HuH-7.5 (cell line): ENCODE data around the gene PRTFDC1.

Source experiments
- DNase-seq: peaks from one replicate; pipeline ENCODE4 v3.0.0; 2011; ENCODE audit warnings: low spot score

The PRTFDC1 gene

DNA sequence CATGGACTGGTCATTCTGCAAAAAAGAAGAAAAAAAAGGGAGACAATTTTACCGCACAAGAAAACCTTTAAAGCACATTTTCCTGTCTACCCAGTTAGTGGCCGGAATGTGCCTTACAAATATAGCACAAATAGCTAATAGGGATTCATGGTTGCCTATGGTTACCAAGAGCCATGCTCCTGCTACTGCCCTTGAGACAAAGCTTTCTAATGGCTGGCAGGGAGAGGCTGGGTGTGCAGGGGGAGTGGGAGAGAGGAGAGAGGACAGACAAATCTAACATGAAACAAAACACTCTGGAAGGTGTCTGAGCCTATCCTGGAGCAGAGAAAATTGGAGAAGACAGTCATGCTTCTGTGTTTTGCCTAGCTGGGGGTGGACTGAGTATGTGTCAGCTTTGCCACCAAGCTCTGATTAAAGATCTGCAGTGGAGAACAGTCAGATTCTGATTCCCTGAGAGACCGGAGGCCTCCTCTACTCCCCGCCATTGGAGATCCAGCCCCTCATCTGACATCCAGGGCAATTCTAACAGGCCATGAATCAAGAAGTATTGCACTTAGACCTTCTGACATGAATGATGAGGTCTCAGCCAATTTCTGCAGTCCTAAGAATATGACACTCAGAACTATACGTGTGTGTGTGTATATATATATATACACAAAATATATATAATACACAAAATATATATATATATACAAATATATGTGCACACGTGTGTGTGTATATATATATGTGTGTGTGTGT is 80.2 kb downstream of the PRTFDC1 start:
- DNase-seq: no peak

DNA sequence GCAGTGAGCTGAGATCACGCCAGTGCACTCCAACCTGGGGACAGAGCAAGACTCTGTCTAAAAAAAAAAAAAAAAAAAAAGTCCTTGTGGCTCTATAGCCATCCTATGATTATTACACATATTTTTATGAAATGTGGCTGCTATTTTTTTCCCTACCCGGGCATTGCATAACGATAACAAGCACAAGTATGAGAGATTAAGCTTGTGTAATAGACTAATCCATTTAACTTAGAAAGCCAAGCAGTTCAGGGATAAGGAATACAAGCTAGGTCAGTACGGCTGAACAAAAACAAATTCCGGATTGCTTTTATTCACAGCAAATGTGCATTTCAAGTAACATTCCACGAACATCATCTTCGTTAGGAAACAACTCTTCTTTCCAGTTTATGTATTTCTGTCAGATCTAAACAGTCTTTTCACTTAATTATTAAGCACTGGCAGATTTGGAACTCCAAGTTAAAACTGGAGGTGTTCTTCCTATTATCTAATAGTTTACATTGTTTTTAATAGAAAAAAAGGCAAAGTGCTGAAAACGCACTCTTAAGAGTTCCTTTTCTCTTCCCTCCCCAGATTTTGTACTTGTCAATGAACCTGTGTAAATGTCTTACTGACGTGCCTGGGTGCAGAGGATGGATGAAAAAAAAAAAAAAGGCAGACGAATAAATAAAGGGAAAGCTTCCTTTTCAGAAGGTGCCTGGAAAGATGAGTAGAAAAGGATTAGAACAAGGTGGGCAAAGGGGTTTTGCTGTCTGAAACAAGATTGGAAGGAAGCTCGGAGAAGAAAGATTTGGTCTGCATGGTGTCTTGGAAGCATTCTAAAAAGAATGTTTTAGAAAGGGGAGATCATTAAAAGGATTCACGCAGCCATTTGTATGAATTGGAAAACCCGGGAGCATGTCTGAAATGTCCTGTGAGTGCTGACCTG is 81.1 kb downstream of the PRTFDC1 start:
- no peak for DNase-seq

DNA sequence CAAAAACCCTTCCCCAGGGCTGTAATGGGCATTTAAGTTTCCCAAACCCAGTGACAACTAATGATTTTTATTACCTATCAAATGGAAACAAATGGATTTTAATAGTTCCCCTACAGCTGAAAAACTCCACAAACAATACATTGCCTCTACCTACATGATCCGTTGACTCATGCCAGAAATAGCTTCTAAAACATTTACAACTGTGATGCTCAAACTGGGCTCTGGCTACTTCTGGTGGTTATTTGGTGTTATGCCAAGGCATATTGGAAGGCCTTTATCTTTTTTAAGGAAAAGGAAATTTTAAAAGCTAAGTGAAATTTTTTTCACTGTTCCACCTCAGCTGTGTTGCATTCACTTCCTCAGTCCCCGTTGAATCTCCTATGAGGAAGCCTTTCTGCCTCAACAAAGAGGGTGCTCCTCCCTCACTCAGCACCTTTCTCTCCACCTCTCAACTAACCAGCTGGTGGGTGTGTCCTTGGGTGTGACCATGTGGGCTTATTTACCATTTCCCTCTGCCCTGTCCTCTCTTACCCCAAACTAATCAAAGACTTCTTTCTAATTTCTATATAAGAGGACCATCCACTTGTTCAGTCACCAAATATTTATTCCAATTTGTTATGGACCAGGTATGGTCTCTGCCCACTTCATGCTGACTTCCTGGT is 82.9 kb downstream of the PRTFDC1 start:
- no peak for DNase-seq

DNA sequence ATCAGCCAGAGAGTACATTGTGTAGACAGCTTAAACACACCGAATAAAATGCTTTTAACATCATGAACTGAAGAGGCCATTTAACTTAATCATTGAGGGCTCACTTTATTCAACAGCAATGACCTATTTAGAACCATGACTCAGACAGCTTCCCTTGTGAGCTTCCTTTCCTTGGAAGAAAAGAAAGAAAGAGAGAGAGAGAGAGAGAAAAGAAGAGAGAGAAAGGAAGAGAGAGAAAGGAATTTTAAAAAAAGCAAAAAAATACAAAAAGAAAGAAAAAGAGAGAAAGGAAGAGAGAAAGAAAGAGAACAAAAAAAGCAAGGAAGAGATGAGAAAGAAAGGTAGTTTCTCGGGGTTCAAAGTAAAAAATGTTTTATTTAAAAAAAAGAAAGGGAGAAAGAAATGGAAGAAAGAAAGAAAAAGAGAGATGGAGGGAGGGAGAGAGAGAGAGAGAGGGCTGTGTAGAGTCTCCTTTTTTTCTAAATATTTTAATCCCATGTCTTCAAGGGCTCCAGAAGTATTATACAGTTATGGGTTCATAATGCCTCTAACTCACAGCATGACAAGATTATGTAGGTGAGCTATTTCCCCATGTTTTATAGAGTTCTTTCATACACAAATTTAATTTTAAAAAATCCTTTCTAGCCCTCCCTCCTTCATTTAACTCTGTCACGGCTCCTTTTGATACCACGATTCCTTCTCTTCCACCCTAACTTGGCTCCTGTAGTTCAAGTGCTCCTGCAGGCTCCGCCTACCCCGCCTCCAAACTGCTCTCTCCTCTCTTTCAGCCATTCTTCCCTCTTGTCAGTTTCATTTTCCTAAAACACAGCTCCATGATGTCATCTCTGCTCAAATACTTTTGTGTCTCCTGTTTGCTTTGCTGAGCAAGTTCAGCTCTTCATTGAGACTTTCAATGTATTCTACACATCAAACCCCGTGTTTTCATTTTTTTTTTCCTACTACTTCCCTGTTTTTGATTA is 85.5 kb downstream of the PRTFDC1 start:
- no peak for DNase-seq

DNA sequence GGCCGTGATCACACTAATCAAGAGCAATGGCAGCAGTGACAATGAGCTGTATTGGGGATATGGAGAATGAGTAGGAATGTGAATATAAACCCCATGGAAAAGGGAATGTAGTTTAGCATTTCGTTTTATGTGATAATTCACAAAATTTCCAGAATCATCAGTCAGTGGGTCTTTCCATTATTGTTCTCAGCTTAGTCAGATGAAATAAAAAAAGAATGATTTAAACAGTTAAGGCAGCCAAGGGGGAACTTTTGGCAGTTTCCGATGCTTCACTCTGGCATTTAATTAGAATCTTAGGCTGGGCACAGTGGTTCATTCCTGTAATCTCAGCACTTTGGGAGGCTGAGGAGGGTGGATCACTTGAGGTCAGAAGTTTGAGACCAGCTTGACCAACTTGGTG is 86.6 kb downstream of the PRTFDC1 start:
- no peak for DNase-seq

DNA sequence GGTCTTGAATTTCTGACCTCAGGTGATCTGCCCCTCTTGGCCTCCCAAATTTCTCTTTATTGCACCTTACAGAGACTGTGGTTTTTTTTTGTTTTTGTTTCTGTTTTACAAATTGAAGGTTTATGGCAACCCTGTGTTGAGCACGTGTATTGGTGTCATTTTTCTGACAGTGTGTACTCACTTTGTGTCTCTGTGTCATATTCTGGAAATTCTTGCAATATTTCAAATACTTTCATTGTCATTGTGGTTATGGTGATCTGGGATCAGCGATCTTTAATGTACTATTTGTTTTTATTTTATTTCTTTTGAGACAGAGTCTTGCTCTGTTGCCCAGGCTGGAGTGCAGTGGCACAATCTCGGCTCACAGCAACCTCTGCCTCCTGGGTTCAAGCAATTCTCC is 89.8 kb downstream of the PRTFDC1 start:
- DNase-seq: no peak

DNA sequence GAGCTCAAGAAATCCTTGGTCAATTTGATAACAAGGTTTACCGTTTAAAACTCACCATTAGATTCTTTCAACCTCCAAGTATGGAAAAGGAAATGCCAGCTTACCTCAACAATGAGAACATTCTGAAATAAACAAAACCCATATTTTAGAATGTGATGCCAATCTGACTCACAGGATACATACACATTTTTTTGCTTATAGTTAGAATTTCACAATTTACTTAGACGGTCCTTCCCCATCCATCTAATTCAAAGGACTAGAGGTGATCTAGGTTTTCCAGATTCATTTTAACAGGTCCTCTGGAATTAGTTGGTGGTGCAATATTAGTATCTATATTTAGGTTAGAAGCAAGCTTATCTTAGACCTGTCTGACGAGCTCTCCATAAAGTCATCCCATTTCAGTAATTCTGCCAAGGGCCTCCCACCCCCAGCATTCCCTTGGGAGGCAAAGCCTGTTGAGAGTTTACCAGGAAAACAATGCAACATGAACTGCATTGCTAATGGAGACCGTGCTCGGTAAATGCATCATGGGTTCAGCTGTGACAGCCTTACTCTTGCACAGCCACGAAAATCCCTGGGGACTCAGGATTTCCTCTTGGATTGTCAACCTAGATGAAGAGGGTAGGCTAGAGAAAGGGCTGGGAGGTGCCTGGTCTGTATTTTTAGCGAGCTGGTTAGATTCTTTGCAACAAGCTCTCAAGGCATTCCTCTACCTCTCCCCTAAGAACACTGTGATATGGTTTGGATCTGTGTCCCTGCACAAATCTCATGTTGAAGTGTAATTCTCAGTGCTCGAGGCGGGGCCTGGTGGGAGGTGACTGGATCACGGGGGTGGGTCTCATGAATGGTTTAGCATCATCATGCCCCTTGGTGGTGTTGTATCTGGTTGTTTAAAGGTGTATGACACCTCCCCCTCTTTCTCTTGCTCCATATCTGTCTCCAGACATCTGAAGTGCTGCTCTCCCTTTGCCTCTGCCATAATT is 93.8 kb downstream of the PRTFDC1 start:
- no peak for DNase-seq

DNA sequence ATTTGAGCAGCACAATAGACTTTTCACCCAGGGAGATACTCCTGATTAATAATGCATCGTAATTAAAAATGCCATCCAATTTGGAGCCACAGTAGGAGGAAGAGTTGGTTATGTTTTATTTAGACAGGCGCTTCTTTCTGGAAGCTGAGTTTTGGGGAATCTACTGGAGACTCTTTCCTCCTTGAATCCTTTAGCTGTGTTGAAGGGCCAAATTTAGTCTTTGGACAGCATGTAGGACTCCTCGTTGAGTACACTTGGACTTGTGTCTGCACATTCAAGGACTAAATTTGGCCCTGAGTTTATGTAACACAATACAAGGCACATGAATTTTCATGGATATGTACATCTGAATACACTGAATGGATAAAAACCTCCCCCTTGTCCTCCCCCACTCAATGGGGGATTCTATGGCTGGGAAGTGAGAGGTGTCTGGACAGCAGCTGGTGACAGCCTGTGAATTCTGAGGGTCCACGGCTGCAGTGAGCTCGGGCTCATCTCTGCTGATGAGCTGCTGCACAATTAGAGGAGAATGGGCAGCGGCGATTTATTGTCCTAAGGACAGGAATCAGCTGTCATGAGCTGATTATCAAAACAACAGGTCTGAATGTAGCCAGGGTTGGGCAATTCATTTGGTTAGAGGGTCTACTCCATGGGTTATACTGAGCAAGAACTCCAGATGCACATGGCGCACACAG is 95.2 kb downstream of the PRTFDC1 start:
- no peak for DNase-seq

DNA sequence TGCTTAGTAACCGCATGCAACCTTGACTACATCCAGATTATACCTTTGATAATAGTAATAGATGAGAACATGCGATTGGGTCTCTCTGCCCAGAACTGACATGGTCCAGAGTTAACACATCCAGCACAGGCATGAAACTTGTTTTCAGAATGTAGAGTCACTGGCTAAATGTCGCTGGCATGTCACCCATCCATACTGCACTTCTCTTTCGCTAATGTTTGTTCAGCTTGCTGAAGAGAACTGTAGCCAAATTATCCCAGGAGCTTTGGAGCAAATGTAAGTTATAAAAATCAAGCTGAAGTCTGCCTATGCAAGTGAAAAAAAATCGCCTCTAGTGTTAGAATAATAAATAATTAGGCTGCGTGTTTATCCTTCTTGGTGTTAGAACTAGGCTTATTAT is 98.2 kb downstream of the PRTFDC1 start:
- no peak for DNase-seq

DNA sequence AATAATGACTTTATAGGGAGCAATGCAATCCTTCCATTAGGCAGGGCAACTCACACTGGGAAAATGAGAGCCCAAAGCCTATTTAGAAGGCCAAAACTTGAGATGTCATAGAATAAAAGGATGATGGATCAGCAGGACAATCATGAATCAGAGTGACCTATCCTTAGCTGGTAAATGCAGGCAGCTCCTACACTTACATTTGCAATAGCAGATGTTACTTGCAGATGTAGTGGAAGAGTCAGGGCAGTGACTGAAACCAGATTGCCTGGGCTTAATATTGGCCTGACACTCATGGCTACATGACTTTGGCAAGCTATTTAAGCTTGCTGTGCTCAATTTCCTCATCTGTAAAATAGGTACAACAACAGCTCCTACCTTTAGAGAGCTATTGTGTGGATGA is 98.7 kb downstream of the PRTFDC1 start:
- no peak for DNase-seq

DNA sequence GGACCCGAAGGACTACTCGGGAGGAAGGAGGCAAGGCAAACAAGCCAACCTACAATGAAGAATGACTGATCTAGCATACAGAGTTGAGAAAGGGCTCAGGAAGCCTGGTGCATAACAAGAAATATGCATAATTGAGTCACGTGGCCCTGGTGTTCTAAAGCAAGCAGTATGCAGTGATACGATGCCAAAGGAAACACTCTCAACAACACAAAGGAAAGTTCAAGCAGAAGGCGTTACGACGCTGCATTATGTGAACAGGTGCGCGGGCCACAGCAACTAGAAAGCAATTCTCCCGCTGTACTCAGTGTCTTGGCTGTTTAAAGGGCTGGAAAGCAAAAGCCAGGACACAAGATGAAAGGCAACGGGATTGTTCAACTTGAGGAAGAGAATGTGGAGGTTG is 100.8 kb downstream of the PRTFDC1 start:
- no peak for DNase-seq

DNA sequence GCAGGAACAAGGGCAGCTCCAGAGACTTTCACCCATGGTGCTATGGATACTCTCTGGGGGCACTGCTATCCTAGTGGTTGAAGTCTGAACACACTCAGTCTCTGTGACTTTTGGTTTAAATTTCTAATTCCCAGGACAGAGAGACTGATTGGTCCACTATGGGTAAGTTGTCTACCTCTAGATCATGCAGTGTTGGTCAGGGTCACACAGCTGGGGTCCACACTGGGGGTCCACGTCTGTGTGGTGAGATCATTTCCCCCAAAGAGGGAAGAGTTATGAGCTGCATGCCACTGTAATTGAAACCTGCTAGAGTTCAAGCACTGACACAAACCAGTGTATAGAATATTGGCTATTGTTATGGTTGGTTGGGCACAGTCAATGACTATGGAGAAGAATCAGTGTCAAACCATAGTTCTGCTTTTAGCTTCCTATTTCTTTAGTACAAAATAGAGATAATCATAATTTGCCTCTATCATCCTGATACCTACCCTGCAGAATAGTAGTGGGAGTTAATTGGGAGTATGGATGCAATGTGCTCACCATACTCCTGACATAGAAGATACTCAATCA is 101.6 kb downstream of the PRTFDC1 start:
- DNase-seq: no peak

DNA sequence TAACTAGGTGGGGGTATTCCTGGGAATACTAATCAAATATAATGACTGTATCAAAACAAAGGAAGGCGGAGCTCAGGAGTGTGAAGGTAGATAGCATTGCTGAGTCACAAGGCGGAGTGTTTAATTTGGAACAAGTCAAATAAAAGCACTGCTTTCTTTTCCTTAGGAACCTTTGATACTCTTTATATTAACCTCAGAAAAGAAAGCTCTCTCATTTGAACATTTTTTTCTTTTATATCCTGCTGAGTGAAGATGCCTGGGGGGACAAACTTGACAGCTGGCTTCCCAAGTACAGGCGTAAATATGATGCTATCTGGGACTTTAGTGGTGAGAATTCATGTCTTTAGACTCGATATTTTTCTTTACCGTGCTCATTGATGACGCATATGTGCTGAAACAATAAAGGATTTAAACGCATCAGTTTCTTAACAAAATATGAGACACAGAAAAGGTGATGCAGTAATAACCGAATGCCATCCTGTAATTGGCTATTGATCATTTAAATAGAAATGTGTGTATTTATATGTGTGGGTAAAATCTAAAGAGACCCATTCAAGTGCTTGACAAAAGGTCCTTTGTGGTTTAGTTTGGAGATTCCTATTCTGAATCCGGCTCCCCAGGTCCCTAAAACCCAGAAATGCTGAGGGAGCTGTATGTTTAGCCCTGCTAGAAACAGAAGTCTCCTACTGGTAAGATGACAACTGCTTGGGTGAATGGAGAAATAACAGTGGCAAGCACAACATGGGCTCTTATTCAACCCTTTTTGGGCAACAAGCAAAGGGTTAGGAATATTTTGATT is 102.7 kb downstream of the PRTFDC1 start:
- no peak for DNase-seq

DNA sequence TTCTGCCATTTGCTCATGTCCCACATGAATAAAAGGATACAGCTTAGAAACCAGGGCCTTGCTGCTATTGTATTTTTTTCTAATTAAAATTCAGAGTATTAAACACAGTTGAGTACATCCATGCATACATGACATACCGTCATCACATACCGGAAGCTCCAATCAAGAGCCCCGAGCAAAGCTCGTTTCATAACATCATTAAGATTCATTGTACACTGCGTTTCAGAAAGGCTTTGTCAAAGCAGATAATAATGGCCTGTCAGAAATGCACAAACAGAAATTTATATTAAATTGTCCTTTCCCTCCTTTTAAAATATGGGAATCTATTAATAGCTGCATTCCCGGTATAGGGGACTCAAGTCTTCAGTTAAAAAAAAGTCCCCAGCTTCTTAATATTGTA is 103.4 kb downstream of the PRTFDC1 start:
- DNase-seq: no peak

DNA sequence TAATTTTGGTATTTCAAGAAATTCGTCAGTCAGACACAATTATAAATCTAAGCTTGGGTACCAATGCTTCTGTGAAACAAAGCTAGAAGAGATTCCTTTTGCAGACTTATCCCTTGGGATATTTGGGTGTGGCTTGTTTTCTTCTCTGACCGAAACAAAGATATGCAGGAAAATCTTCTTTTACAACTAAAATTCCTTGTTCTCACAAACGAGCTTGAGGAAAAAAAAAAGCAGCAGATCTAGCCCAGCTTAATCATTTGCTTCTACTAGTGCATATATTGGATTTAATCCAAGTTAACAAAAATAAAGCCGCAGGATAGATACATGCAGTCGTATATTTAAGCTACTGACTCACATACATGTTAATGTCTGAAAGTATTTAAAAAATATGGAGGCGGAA is 104.2 kb downstream of the PRTFDC1 start:
- no peak for DNase-seq

DNA sequence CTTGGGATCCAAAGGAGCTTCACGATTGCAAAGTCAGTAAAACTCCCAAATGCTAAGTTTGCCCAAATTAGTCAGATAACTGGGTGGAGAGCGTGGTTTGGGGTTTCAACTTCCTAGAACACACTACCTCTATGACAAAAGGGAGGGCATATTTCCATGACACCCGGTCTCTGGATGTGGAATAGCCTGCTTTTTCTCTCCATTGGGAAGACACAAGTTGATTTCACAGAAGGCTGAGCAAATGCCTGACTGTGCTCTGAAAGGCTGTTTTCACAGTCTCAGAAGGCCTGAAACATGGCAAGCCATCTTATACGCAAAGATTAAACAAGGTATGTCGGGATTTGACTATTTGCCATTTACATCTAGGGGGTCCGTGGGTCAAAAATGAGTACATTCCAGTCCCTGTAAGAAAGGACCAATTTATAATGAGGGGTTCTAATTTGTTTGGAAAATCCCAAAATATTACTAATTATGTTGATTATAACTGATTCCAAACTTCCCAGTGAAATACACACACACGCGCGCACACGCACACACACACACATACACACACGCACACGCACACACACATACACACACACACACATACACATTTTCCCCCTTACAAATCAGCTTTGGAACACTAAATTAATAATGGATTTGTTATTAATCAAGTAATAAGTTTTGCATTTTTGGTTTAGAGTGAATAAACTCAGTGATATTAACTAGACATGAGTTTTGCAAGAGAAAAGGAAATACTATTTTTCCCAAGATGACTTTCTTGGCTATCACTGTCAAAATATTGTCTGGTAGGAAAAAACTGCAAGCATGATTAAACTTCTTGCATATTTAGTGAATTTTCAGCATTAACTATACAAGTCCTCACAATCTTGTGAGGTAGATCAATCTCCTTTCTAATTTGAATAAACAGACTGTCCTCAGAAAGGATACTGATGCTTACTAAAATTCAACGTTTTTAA is 105.0 kb downstream of the PRTFDC1 start:
- no peak for DNase-seq

DNA sequence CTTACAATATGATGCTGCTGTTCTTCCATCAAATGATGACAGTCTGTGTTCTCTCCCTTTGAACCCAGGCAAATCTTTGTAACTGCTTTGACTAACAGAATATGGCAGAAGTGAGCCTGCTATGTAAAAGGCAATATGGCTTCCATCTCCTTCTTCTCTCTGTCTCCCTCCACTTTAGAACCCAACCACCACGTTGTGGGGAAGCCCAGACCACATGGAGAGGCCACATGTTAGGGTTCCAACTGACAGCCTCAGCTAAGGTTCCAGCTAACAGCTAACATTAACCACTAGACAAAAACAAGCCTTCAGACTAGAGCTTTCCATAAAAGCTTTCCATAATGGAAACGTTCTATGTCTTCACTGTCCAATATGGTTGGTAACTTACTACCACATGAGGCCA is 107.7 kb downstream of the PRTFDC1 start:
- no peak for DNase-seq
